ENCODE measurements around the gene FGFBP1. TPM values are rescaled to one million over a fixed set of nuclear protein-coding genes. Genes with fewer than 3 reads are reported as not detected.
"Not testable (repeated sequence)": the region's sequence is repeated elsewhere in the genome, so short reads cannot be mapped to it uniquely, and the experiment has no call there.

FGFBP1 gene
- total RNA-seq, 1 experiment from 2014 or later: 0.88 TPM

- Histone ChIP-seq H3K9me3 (no peaks in the 10 kb centered on the region), H3K36me3 (ENCODE audit: control insufficient read depth, insufficient read depth, low read length) (no peaks in the 10 kb centered on the region), H3K4me3 (ENCODE audit: low read depth, low read length) (no peak overlapping the region), H3K4me1 (peaks cover 4% of the 10 kb centered on the region; the same call in 1 of the 2 replicates), H3K27me3 (replicated peaks; ENCODE audit: control insufficient read depth, insufficient read depth, low read length) (no peaks in the 10 kb centered on the region)
- DNase-seq: no peak
- intact Hi-C loops (cut with micrococcal nuclease; ENCODE audit: unreplicated experiment): no loop called here
- Mint-ChIP-seq H3K4me3 (ENCODE audit: unreplicated experiment) (no peak overlapping the region), H3K27me3 (ENCODE audit: insufficient read depth, unreplicated experiment) (peaks cover 6% of the 10 kb centered on the region), H3K36me3 (ENCODE audit: insufficient read depth, unreplicated experiment) (no peaks in the 10 kb centered on the region), H3K27ac (ENCODE audit: unreplicated experiment) (no peak overlapping the region), H3K9me3 (ENCODE audit: unreplicated experiment) (peaks cover 11% of the 10 kb centered on the region), H3K4me1 (ENCODE audit: low read depth, unreplicated experiment) (no peaks in the 10 kb centered on the region)
- ChIA-PET POLR2A (no interaction called here), CTCF (no interaction called here)
- no TSS peak for BruUV-seq (replicated peaks)
- TF ChIP-seq CTCF (IDR thresholded peaks at IDR 0.05; ENCODE audit: insufficient read depth in 1 of 2, low read depth in 1 of 2, low read length in 1 of 2, severe bottlenecking in 1 of 2, unreplicated experiment in 1 of 2): no peak
Measured at GRCh38 chr4:15917297-15917696, 21.2 kb downstream of the FGFBP1 start.

- H3K4me3 Mint-ChIP-seq (ENCODE audit: unreplicated experiment); POLR2A ChIA-PET: not testable (repeated sequence)
- peaks cover 11% of the 10 kb centered on the region for H3K9me3 Mint-ChIP-seq (ENCODE audit: unreplicated experiment)
Measured at GRCh38 chr4:15916358-15916757, 22.2 kb downstream of the FGFBP1 start.

DNA sequence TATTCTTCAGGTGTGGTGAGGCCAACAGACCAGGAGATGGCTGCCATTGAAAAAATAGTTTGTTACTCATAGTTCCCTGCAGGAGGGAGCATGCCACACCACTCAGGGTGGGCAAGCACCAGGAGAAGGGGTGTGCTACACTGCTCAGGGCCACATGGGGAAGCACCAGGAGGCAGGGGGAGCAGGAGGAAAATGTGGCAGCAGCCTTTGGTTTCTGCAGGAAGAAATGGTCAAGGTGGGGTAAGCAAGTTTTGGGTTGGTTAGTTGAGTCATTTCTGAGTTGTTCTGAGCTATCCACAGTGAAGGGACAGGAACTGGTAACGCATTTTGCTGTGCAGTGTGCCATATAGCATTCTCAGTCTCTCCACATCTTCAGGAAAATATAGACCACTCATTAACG is 23.8 kb downstream of the FGFBP1 start:
- H3K4me1 Mint-ChIP-seq (ENCODE audit: low read depth, unreplicated experiment): no peaks in the 10 kb centered on the region
- Histone ChIP-seq H3K4me3 (ENCODE audit: low read depth, low read length) (no peak overlapping the region), H3K4me1 (peaks cover 4% of the 10 kb centered on the region; the same call in 1 of the 2 replicates), H3K9me3 (no peaks in the 10 kb centered on the region), H3K36me3 (ENCODE audit: control insufficient read depth, insufficient read depth, low read length) (no peaks in the 10 kb centered on the region), H3K27me3 (replicated peaks; ENCODE audit: control insufficient read depth, insufficient read depth, low read length) (no peaks in the 10 kb centered on the region)
- no peak for TF ChIP-seq CTCF (IDR thresholded peaks at IDR 0.05; ENCODE audit: insufficient read depth in 1 of 2, low read depth in 1 of 2, low read length in 1 of 2, severe bottlenecking in 1 of 2, unreplicated experiment in 1 of 2)
- POLR2A ChIA-PET: no interaction called here
- intact Hi-C loops (cut with micrococcal nuclease; ENCODE audit: unreplicated experiment): no loop called here
- peaks cover 2% of the 10 kb centered on the region for H3K27me3 Mint-ChIP-seq (ENCODE audit: insufficient read depth, unreplicated experiment)
- H3K36me3 Mint-ChIP-seq (ENCODE audit: insufficient read depth, unreplicated experiment): no peaks in the 10 kb centered on the region
- peaks cover 11% of the 10 kb centered on the region for H3K9me3 Mint-ChIP-seq (ENCODE audit: unreplicated experiment)
- DNase-seq: no peak
- CTCF ChIA-PET: no interaction called here
- no peak overlapping the region for H3K4me3 Mint-ChIP-seq (ENCODE audit: unreplicated experiment)
- no peak overlapping the region for H3K27ac Mint-ChIP-seq (ENCODE audit: unreplicated experiment)
- no TSS peak for BruUV-seq (replicated peaks)

More at GRCh38 chr4:15916358-15916757, 22.2 kb downstream of the FGFBP1 start:
- intact Hi-C loops (cut with micrococcal nuclease; ENCODE audit: unreplicated experiment); CTCF ChIA-PET; H3K27me3 Mint-ChIP-seq (ENCODE audit: insufficient read depth, unreplicated experiment); H3K36me3 Mint-ChIP-seq (ENCODE audit: insufficient read depth, unreplicated experiment); H3K4me1 ChIP-seq; H3K9me3 ChIP-seq; H3K36me3 ChIP-seq (ENCODE audit: control insufficient read depth, insufficient read depth, low read length); H3K27me3 ChIP-seq (replicated peaks; ENCODE audit: control insufficient read depth, insufficient read depth, low read length); H3K27ac Mint-ChIP-seq (ENCODE audit: unreplicated experiment); BruUV-seq (replicated peaks); H3K4me3 ChIP-seq (ENCODE audit: low read depth, low read length); DNase-seq; H3K4me1 Mint-ChIP-seq (ENCODE audit: low read depth, unreplicated experiment): not testable (repeated sequence)

GRCh38 chr4:15914291-15914690 is 24.2 kb downstream of the FGFBP1 start:
- peaks cover 4% of the 10 kb centered on the region; the same call in 1 of the 2 replicates for H3K4me1 ChIP-seq
- Mint-ChIP-seq H3K27ac (ENCODE audit: unreplicated experiment) (no peak overlapping the region), H3K9me3 (ENCODE audit: unreplicated experiment) (peaks cover 11% of the 10 kb centered on the region), H3K36me3 (ENCODE audit: insufficient read depth, unreplicated experiment) (no peaks in the 10 kb centered on the region), H3K4me3 (ENCODE audit: unreplicated experiment) (no peak overlapping the region), H3K27me3 (ENCODE audit: insufficient read depth, unreplicated experiment) (peaks cover 2% of the 10 kb centered on the region), H3K4me1 (ENCODE audit: low read depth, unreplicated experiment) (no peaks in the 10 kb centered on the region)
- no peak for TF ChIP-seq CTCF (IDR thresholded peaks at IDR 0.05; ENCODE audit: insufficient read depth in 1 of 2, low read depth in 1 of 2, low read length in 1 of 2, severe bottlenecking in 1 of 2, unreplicated experiment in 1 of 2)
- DNase-seq: no peak
- no peak overlapping the region for H3K4me3 ChIP-seq (ENCODE audit: low read depth, low read length)
- intact Hi-C loops (cut with micrococcal nuclease; ENCODE audit: unreplicated experiment): no loop called here
- no peaks in the 10 kb centered on the region for H3K9me3 ChIP-seq
- BruUV-seq (replicated peaks): no TSS peak
- CTCF ChIA-PET: no interaction called here
- POLR2A ChIA-PET: no interaction called here
- H3K36me3 ChIP-seq (ENCODE audit: control insufficient read depth, insufficient read depth, low read length): no peaks in the 10 kb centered on the region
- no peaks in the 10 kb centered on the region for H3K27me3 ChIP-seq (replicated peaks; ENCODE audit: control insufficient read depth, insufficient read depth, low read length)
